ENCODE data around the gene ABLIM2.

- TF ChIP-seq, protein P1, sequence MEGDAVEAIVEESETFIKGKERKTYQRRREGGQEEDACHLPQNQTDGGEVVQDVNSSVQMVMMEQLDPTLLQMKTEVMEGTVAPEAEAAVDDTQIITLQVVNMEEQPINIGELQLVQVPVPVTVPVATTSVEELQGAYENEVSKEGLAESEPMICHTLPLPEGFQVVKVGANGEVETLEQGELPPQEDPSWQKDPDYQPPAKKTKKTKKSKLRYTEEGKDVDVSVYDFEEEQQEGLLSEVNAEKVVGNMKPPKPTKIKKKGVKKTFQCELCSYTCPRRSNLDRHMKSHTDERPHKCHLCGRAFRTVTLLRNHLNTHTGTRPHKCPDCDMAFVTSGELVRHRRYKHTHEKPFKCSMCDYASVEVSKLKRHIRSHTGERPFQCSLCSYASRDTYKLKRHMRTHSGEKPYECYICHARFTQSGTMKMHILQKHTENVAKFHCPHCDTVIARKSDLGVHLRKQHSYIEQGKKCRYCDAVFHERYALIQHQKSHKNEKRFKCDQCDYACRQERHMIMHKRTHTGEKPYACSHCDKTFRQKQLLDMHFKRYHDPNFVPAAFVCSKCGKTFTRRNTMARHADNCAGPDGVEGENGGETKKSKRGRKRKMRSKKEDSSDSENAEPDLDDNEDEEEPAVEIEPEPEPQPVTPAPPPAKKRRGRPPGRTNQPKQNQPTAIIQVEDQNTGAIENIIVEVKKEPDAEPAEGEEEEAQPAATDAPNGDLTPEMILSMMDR (IDR thresholded peaks at IDR 0.05): no peak
- no peak for TF ChIP-seq POLR2A (IDR thresholded peaks at IDR 0.05)
These were observed 77.4 kb downstream of the ABLIM2 start for GRCh38 chr4:8081171-8081570.

Data from body of pancreas (tissue), 4 donors.